KMS-11 (cell line): ENCODE measurements around the gene GJD3.
A peak's percentile ranks its signal among the peaks of the same experiment; 100 is the strongest.

ENCODE experiments used
- H2AFZ ChIP-seq: fragments of 200-600 bp; sonication (generic); 2 replicates; pipeline ENCODE4 v1.6.1; 2016; ENCODE audit warnings: antibody characterized with exemption, mixed run types, low read depth
- H3K27ac ChIP-seq: fragments of 200-600 bp; sonication (generic); 2 replicates; pipeline ENCODE4 v1.6.1; 2016; ENCODE audit warnings: mild to moderate bottlenecking, mixed run types
- H3K27me3 ChIP-seq: fragments of 200-600 bp; sonication (generic); 2 replicates; pipeline ENCODE4 v1.6.1; 2017; ENCODE audit warnings: mild to moderate bottlenecking, low read depth, mixed run types, moderate library complexity; ENCODE audit not compliant: insufficient read depth
- H3K36me3 ChIP-seq: fragments of 200-600 bp; sonication (generic); 2 replicates; pipeline ENCODE4 v1.6.1; 2017; ENCODE audit warnings: mild to moderate bottlenecking, mixed run types; ENCODE audit not compliant: insufficient read depth
- H3K4me1 ChIP-seq: fragments of 200-600 bp; sonication (generic); 2 replicates; pipeline ENCODE4 v1.6.1; 2016; ENCODE audit warnings: mild to moderate bottlenecking, low read depth, mixed run types; ENCODE audit not compliant: poor library complexity, severe bottlenecking
- H3K4me2 ChIP-seq: fragments of 200-600 bp; sonication (generic); 2 replicates; pipeline ENCODE4 v1.7.0; 2016; ENCODE audit warnings: mild to moderate bottlenecking, mixed run types
- H3K4me3 ChIP-seq: fragments of 200-600 bp; sonication (generic); IDR thresholded peaks from 2 replicates; pipeline ENCODE4 v1.6.1; 2017; ENCODE audit warnings: low read depth, low read length, mixed read lengths; ENCODE audit not compliant: insufficient read depth
- H3K79me2 ChIP-seq: fragments of 200-600 bp; sonication (generic); 2 replicates; pipeline ENCODE4 v1.6.1; 2016; ENCODE audit warnings: low read depth, mixed run types; ENCODE audit not compliant: insufficient read depth
- H3K9ac ChIP-seq: fragments of 200-600 bp; sonication (generic); 2 replicates; pipeline ENCODE4 v1.6.1; 2016; ENCODE audit warnings: mild to moderate bottlenecking, mixed run types
- H4K20me1 ChIP-seq: fragments of 200-600 bp; sonication (generic); 2 replicates; pipeline ENCODE4 v1.6.1; 2016; ENCODE audit warnings: mild to moderate bottlenecking, mixed run types; ENCODE audit not compliant: insufficient read depth
- CTCF ChIP-seq: fragments of 200-600 bp; sonication (generic); conservative IDR thresholded peaks from 2 replicates; pipeline ENCODE4 v1.6.1; 2017; ENCODE audit warnings: low read depth, mild to moderate bottlenecking, antibody characterized with exemption, low read length, moderate library complexity, mixed read lengths

The GJD3 gene

GRCh38 chr17:40331743-40332641 lies 32.5 kb downstream of the GJD3 start:
- Histone ChIP-seq H3K27ac (no peak overlapping the region), H3K9ac (no peak overlapping the region), H3K4me1 (peaks cover 84% of the 10 kb centered on the region), H3K27me3 (no peaks in the 10 kb centered on the region), H2AFZ (no peak overlapping the region), H3K36me3 (no peaks in the 10 kb centered on the region), H3K79me2 (peaks cover 100% of the 10 kb centered on the region), H3K4me2 (no peak overlapping the region), H4K20me1 (peaks cover 24% of the 10 kb centered on the region; the same call in 1 of the 2 replicates), H3K4me3 (no peak overlapping the region)
- no peak for TF ChIP-seq CTCF

GRCh38 chr17:40330850-40331470 lies 33.6 kb downstream of the GJD3 start:
- Histone ChIP-seq H3K9ac (no peak overlapping the region), H3K36me3 (no peaks in the 10 kb centered on the region), H2AFZ (no peak overlapping the region), H3K79me2 (peaks cover 100% of the 10 kb centered on the region), H4K20me1 (peaks cover 24% of the 10 kb centered on the region; the same call in 1 of the 2 replicates), H3K27me3 (no peaks in the 10 kb centered on the region), H3K27ac (no peak overlapping the region), H3K4me2 (peak overlapping the region; percentile 48; the same call in 1 of the 2 replicates), H3K4me1 (peaks cover 84% of the 10 kb centered on the region), H3K4me3 (no peak overlapping the region)
- TF ChIP-seq CTCF: no peak

- Histone ChIP-seq H3K4me2 (peak overlapping the region; percentile 48; the same call in 1 of the 2 replicates), H4K20me1 (peaks cover 24% of the 10 kb centered on the region; the same call in 1 of the 2 replicates), H3K27me3 (no peaks in the 10 kb centered on the region), H3K4me1 (peaks cover 84% of the 10 kb centered on the region), H3K79me2 (peaks cover 100% of the 10 kb centered on the region), H3K9ac (no peak overlapping the region; the same call in 1 of the 2 replicates), H3K27ac (no peak overlapping the region; the same call in 1 of the 2 replicates), H2AFZ (no peak overlapping the region), H3K36me3 (no peaks in the 10 kb centered on the region), H3K4me3 (no peak overlapping the region)
- no peak for TF ChIP-seq CTCF
These were observed 34.4 kb downstream of the GJD3 start for GRCh38 chr17:40329839-40330794.

DNA sequence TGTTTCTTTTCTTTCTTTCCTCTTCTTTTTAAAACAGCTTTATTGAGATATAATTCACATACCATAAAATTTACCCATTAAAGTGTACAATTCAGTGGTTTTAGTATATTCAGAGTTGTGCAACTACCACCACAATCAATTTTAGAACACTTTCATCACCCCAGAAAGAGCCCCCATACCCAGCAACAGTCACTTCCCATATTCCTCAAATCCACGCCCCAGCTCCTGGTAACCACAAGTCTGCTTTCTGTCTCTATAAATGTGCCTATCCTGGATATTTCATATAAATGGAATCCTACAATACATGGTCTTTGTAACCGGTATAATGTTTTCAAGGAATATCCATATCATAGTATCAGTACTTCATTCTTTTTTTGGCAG lies 36.2 kb downstream of the GJD3 start:
- Histone ChIP-seq H3K4me1 (peaks cover 86% of the 10 kb centered on the region), H3K79me2 (peaks cover 99% of the 10 kb centered on the region), H3K9ac (peak overlapping the region; percentile 8; the same call in 1 of the 2 replicates), H3K27ac (peak overlapping the region; percentile 93), H3K27me3 (no peaks in the 10 kb centered on the region), H3K4me3 (no peak overlapping the region), H2AFZ (no peak overlapping the region), H3K4me2 (peak overlapping the region; percentile 86), H3K36me3 (no peaks in the 10 kb centered on the region), H4K20me1 (peaks cover 16% of the 10 kb centered on the region; the same call in 1 of the 2 replicates)
- no peak for TF ChIP-seq CTCF
